SK-N-SH (cell line): Measurements from ENCODE around the gene HOXC11. TPM values are rescaled to one million over a fixed set of nuclear protein-coding genes. Genes with fewer than 3 reads are reported as not detected.

Experiments used
- CTCF ChIA-PET: fragments of 300-600, 350-600 bp; formaldehyde crosslinking; extraction: SDS; loops from one replicate; lab custom pipeline; 2021; lab: Yijun Ruan, JAX
- POLR2A ChIA-PET: fragments of 350-600 bp; sonication (Branson Sonifier 250); formaldehyde crosslinking; extraction: SDS; loops from one replicate; lab custom pipeline; 2020; ENCODE audit warnings: antibody characterized with exemption, inconsistent platforms; lab: Yijun Ruan, JAX
- DNase-seq: peaks from one replicate; pipeline ENCODE4 v3.0.0; 2012
- H2AFZ ChIP-seq: fragments of 200-600 bp; sonication (generic); 2 replicates; pipeline ENCODE4 v1.8.1; 2016; ENCODE audit warnings: antibody characterized with exemption, mild to moderate bottlenecking, low read depth
- H3F3A ChIP-seq: fragments of 200-600 bp; sonication (generic); replicated peaks from 2 replicates; pipeline ENCODE3; 2016; ENCODE audit warnings: antibody characterized with exemption, mild to moderate bottlenecking; ENCODE audit not compliant: insufficient read depth
- H3K27ac ChIP-seq, 2 experiments: fragments of 200-500 bp in 1 of 2; fragments of 200-600 bp in 1 of 2; sonication (Bioruptor generic) in 1 of 2; sonication (generic), shearing (Covaris generic) in 1 of 2; 2 replicates each; pipeline versions ENCODE4 v1.5.1 to v1.6.1; 2014 to 2016; ENCODE audit warnings: low read depth in 2 of 2, inconsistent platforms in 1 of 2, low read length in 1 of 2, mild to moderate bottlenecking in 1 of 2, mixed read lengths in 1 of 2
- H3K27me3 ChIP-seq: fragments of 200-600 bp; sonication (generic), shearing (Covaris generic); 2 replicates; pipeline ENCODE4 v1.6.1; 2016; ENCODE audit warnings: mixed run types; ENCODE audit not compliant: insufficient read depth
- H3K36me3 ChIP-seq, 2 experiments: fragments of 200-500 bp in 1 of 2; fragments of 200-600 bp in 1 of 2; sonication (Bioruptor generic) in 1 of 2; sonication (generic) in 1 of 2; replicated peaks in 1 of 2; 2 replicates each; pipeline versions ENCODE3 to v1.5.1; 2014 to 2016; ENCODE audit warnings: low read length in 1 of 2, mild to moderate bottlenecking in 1 of 2; ENCODE audit not compliant: insufficient read depth in 2 of 2, control insufficient read depth in 1 of 2
- H3K4me1 ChIP-seq, 2 experiments: fragments of 200-500 bp in 1 of 2; fragments of 200-600 bp in 1 of 2; sonication (Bioruptor generic) in 1 of 2; sonication (generic), shearing (Covaris generic) in 1 of 2; 2 replicates each; pipeline versions ENCODE4 v1.5.1 to v1.6.1; 2014 to 2016; ENCODE audit warnings: low read depth in 1 of 2, low read length in 1 of 2, mixed run types in 1 of 2; ENCODE audit not compliant: insufficient read depth in 2 of 2, control insufficient read depth in 1 of 2
- H3K4me2 ChIP-seq: fragments of 200-600 bp; sonication (generic), shearing (Covaris generic); 2 replicates; pipeline ENCODE4 v1.6.1; 2017; ENCODE audit warnings: mixed run types
- H3K4me3 ChIP-seq, 2 experiments: fragments of 200-500 bp in 1 of 2; fragments of 200-600 bp in 1 of 2; sonication (Bioruptor generic) in 1 of 2; sonication (generic), shearing (Covaris generic) in 1 of 2; 2 replicates each; pipeline versions ENCODE4 v1.5.1 to v1.8.1; 2014 to 2016; ENCODE audit warnings: low read depth in 2 of 2, inconsistent platforms in 1 of 2, low read length in 1 of 2, mild to moderate bottlenecking in 1 of 2, mixed read lengths in 1 of 2, moderate library complexity in 1 of 2
- H3K79me2 ChIP-seq: fragments of 200-600 bp; sonication (generic); 2 replicates; pipeline ENCODE4 v1.8.1; 2017; ENCODE audit warnings: mild to moderate bottlenecking; ENCODE audit not compliant: insufficient read depth
- H3K9ac ChIP-seq: fragments of 200-600 bp; sonication (generic); 2 replicates; pipeline ENCODE4 v1.6.1; 2017; ENCODE audit warnings: mixed run types
- H3K9me2 ChIP-seq: fragments of 200-600 bp; sonication (generic); 2 replicates; pipeline ENCODE4 v1.6.1; 2017; ENCODE audit warnings: mixed run types
- H3K9me3 ChIP-seq: fragments of 200-600 bp; sonication (generic); 2 replicates; pipeline ENCODE4 v1.6.1; 2017; ENCODE audit warnings: mixed run types, mild to moderate bottlenecking, moderate library complexity
- H4K20me1 ChIP-seq: fragments of 200-600 bp; sonication (generic); 2 replicates; pipeline ENCODE4 v1.6.1; 2017; ENCODE audit warnings: mild to moderate bottlenecking, mixed run types; ENCODE audit not compliant: insufficient read depth
- CTCF ChIP-seq: fragments of 200-600 bp; sonication (generic); IDR thresholded peaks from 2 replicates; pipeline ENCODE4 v1.6.1; 2017; ENCODE audit warnings: antibody characterized with exemption, mild to moderate bottlenecking, moderate library complexity
- ELF1 ChIP-seq: IDR thresholded peaks from 2 replicates; pipeline ENCODE4 v1.4.0; 2012
- EZH2phosphoT487 ChIP-seq: fragments of 200-600 bp; sonication (generic); IDR thresholded peaks from 2 replicates; pipeline ENCODE4 v1.6.1; 2017; ENCODE audit warnings: low read depth, mixed run types, mild to moderate bottlenecking, antibody characterized with exemption, moderate library complexity, borderline replicate concordance
- IRF3 ChIP-seq: fragments of 150-350 bp; IDR thresholded peaks from 2 replicates; pipeline ENCODE4 v1.6.1; 2016; ENCODE audit warnings: mild to moderate bottlenecking, low read depth, low read length
- JUND ChIP-seq: IDR thresholded peaks from 2 replicates; pipeline ENCODE4 v1.4.0; 2012
- NRF1 ChIP-seq: IDR thresholded peaks from 2 replicates; pipeline ENCODE4 v1.6.1; 2012; ENCODE audit warnings: low read depth, mild to moderate bottlenecking, low read length
- POLR2AphosphoS5 ChIP-seq: IDR thresholded peaks from 2 replicates; pipeline ENCODE4 v1.6.1; 2012; ENCODE audit warnings: low read depth, low read length
- REST ChIP-seq: IDR thresholded peaks from 2 replicates; pipeline ENCODE4 v1.6.1; 2012; ENCODE audit warnings: mild to moderate bottlenecking, low read depth, low read length, moderate library complexity
- SIN3A ChIP-seq: IDR thresholded peaks from 2 replicates; pipeline ENCODE4 v1.6.1; 2012; ENCODE audit warnings: low read depth, mild to moderate bottlenecking, low read length, moderate library complexity, borderline replicate concordance
- SMC3 ChIP-seq: IDR thresholded peaks from 2 replicates; pipeline ENCODE4 v1.6.1; 2012; ENCODE audit warnings: low read depth, low read length, improper control_type of control experiment
- TAF1 ChIP-seq: IDR thresholded peaks from 2 replicates; pipeline ENCODE4 v1.6.1; 2012; ENCODE audit warnings: low read depth, mild to moderate bottlenecking, low read length, moderate library complexity, borderline replicate concordance
- TCF12 ChIP-seq: IDR thresholded peaks from 2 replicates; pipeline ENCODE4 v1.4.0; 2012
- WGBS: methylation state at CpG from one replicate; pipeline ENCODE4 v1.1.6; 2017; ENCODE audit warnings: low lambda C conversion rate; 5-methylcytosine and 5-hydroxymethylcytosine counted together
- polyA plus RNA-seq, 3 experiments: library from polyadenylated mRNA; depleted of rRNA; stranded (reverse); fragments of >200 nt; gene quantifications; 2 replicates each; pipeline ENCODE4 v1.2.3, GENCODE V29; 2012

HOXC11 gene
- polyA plus RNA-seq, 1 of the 3 experiments (the other 2 are of a cell fraction): not detected

- TF ChIP-seq ELF1 (no peak), IRF3 (no peak), NRF1 (no peak), REST (no peak), SIN3A (no peak), CTCF (no peak), EZH2phosphoT487 (no peak), JUND (no peak)
Measured at GRCh38 chr12:53978477-53979356, 5.8 kb downstream of the HOXC11 start (continued).

GRCh38 chr12:53980104-53980801, 7.3 kb downstream of the HOXC11 start:
- Histone ChIP-seq H3K27ac (no peak overlapping the region), H3K9me3 (no peaks in the 10 kb centered on the region), H3K79me2 (no peaks in the 10 kb centered on the region), H2AFZ (no peak overlapping the region), H3K4me3 (no peak overlapping the region), H3K4me2 (no peak overlapping the region), H3K36me3 (no peaks in the 10 kb centered on the region), H3F3A (no peaks in the 10 kb centered on the region), H3K9ac (no peak overlapping the region), H4K20me1 (no peaks in the 10 kb centered on the region), H3K9me2 (no peaks in the 10 kb centered on the region), H3K27me3 (peaks cover 93% of the 10 kb centered on the region), H3K4me1 (peaks cover 0 to 3% of the 10 kb centered on the region in 2 experiments; a peak in 2 of 4 replicates)
- 39% methylated on average over 7 of the region's 7 CpGs for WGBS
- TF ChIP-seq SMC3 (no peak), SIN3A (no peak), POLR2AphosphoS5 (no peak), TAF1 (no peak), TCF12 (no peak)
- no peak for DNase-seq
- ChIA-PET CTCF (interaction anchor here (1.2 to 2.1 kb wide), 6 partner anchors 10 to 236 kb away, joined by 4 to 8 read pairs (median 6); no protein-coding TSS in a partner anchor), POLR2A (no interaction called here)
